ENCODE measurements around the gene ACLY. TPM values are rescaled to one million over a fixed set of nuclear protein-coding genes. Genes with fewer than 3 reads are reported as not detected.

Gene ACLY
- total RNA-seq, 4 donors from 2014 or later, result 40.8 to 84.0 (median 61.6) TPM

GRCh38 chr17:41965694-41966462 lies 47.1 kb upstream of the ACLY start:
- H3K27ac ChIP-seq, result peak overlapping the region; percentile 79 to 92 (median 89)
- peaks cover 0 to 62% (median 20%) of the 10 kb centered on the region in 3 donors for H3K4me1 ChIP-seq
- no peaks in the 10 kb centered on the region for H3K27me3 ChIP-seq
- H3K4me3 ChIP-seq, result peak overlapping the region; percentile 78 to 81
- peaks cover 0 to 30% of the 10 kb centered on the region in 2 donors for H3K36me3 ChIP-seq
- whole genome bisulfite sequencing, 2 donors (ENCODE audit: low coverage in 1 of 2), result 8 to 9% methylated on average over 14 to 15 of the region's 18 CpGs
- no peaks in the 10 kb centered on the region for H3K9me3 ChIP-seq
- TF ChIP-seq, protein P1, sequence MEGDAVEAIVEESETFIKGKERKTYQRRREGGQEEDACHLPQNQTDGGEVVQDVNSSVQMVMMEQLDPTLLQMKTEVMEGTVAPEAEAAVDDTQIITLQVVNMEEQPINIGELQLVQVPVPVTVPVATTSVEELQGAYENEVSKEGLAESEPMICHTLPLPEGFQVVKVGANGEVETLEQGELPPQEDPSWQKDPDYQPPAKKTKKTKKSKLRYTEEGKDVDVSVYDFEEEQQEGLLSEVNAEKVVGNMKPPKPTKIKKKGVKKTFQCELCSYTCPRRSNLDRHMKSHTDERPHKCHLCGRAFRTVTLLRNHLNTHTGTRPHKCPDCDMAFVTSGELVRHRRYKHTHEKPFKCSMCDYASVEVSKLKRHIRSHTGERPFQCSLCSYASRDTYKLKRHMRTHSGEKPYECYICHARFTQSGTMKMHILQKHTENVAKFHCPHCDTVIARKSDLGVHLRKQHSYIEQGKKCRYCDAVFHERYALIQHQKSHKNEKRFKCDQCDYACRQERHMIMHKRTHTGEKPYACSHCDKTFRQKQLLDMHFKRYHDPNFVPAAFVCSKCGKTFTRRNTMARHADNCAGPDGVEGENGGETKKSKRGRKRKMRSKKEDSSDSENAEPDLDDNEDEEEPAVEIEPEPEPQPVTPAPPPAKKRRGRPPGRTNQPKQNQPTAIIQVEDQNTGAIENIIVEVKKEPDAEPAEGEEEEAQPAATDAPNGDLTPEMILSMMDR (IDR thresholded peaks at IDR 0.05), result no peak
- TF ChIP-seq POLR2AphosphoS5 (IDR thresholded peaks at IDR 0.05), result no peak
- no peak for TF ChIP-seq POLR2A (IDR thresholded peaks at IDR 0.05)
- no peak for TF ChIP-seq EP300 (IDR thresholded peaks at IDR 0.05)
- peak; percentile 40 for ATAC-seq

GRCh38 chr17:41962768-41963434 lies 44.1 kb upstream of the ACLY start:
- WGBS, 2 donors (ENCODE audit: low coverage in 1 of 2), result 45 to 56% methylated on average over 2 of the region's 9 CpGs
- Histone ChIP-seq H3K4me1 (peaks cover 0 to 32% (median 13%) of the 10 kb centered on the region in 3 donors), H3K9me3 (no peaks in the 10 kb centered on the region), H3K36me3 (peaks cover 0 to 1% of the 10 kb centered on the region in 2 donors), H3K27me3 (no peaks in the 10 kb centered on the region), H3K4me3 (no peak overlapping the region), H3K27ac (peak overlapping the region in 1 of 4 donors; percentile 24)
- TF ChIP-seq, protein P1 (IDR thresholded peaks at IDR 0.05), result peak in 3 of 4 experiments; percentile 81 to 92 (median 82)
- TF ChIP-seq EP300 (IDR thresholded peaks at IDR 0.05), result no peak
- peak; percentile 26 for ATAC-seq

DNA sequence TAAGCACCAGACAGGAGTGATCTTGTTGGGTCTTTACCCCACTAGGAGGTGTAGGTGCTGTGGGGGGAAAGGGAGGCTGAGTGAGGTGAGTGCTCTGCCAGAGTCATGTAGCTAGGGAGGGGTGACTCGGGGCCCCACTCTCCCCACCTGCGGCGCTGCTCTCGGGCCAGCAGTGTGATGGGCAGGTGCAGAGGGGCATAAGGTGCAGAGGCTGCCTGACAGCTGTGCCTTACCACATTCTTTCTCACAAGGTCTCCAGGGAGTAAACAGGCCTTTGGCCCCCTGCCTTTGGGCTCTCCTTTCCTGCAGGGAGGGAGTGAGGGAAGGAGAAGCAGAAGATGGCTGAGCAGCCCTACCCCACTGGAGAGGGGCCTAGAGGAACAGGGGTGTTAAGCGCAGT lies 43.4 kb upstream of the ACLY start:
- no peak for ATAC-seq
- 66 to 80% methylated on average over 2 to 5 of the region's 5 CpGs for WGBS, 2 donors (ENCODE audit: low coverage in 1 of 2)
- H3K27me3 ChIP-seq, result no peaks in the 10 kb centered on the region
- no peak for TF ChIP-seq POLR2A (IDR thresholded peaks at IDR 0.05)
- TF ChIP-seq EP300 (IDR thresholded peaks at IDR 0.05), result no peak
- TF ChIP-seq, protein P1 (IDR thresholded peaks at IDR 0.05), result no peak
- no peak for TF ChIP-seq POLR2AphosphoS5 (IDR thresholded peaks at IDR 0.05)
- H3K4me1 ChIP-seq, result peaks cover 0 to 24% (median 6%) of the 10 kb centered on the region in 3 donors
- H3K4me3 ChIP-seq, result no peak overlapping the region
- H3K36me3 ChIP-seq, result no peaks in the 10 kb centered on the region
- no peaks in the 10 kb centered on the region for H3K9me3 ChIP-seq
- H3K27ac ChIP-seq, result no peak overlapping the region

DNA sequence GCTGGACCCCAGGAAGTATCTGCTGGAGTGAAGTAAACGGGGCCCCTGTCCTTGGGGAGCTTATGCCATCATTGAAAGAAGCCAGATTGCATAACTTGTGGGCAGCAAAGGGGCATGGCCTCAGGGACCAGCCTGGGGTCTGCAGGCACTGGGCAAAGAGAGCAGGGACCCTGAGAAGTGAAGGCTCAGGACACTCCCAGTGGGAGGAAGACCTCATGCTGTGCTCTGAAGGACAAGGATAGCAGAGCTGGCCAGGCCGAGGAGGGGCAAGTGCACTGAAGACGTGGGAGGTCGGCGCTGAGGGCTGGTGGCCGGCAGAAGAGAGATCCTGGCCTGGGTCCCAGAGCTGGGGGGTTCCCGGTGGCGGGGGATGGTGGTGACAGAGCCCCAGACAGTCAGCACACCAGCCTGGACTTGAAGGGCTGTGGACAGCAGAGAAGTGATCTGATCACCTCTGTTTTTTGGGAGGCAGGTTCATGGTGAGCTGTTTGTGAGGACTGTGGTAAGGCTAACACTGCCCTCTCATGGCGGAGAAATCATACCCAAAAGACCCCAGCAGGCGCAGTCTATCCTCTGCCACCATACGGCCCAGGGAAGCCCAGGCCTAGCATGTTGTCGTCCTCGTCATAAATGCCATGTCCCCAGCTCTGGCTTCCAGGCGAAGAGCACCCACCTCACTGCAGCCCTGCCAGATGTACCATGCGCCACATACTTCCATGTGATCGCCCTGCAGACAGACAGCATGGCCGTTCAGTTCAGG lies 40.8 kb upstream of the ACLY start:
- 0 to 90% methylated on average over 1 to 2 of the region's 17 CpGs for WGBS, 2 donors (ENCODE audit: low coverage in 1 of 2)
- no peak for ATAC-seq
- H3K4me3 ChIP-seq, result no peak overlapping the region
- no peak overlapping the region for H3K27ac ChIP-seq
- H3K27me3 ChIP-seq, result no peaks in the 10 kb centered on the region
- H3K36me3 ChIP-seq, result no peaks in the 10 kb centered on the region
- H3K4me1 ChIP-seq, result peaks cover 0 to 10% (median 2%) of the 10 kb centered on the region in 3 donors
- no peaks in the 10 kb centered on the region for H3K9me3 ChIP-seq
- TF ChIP-seq POLR2A (IDR thresholded peaks at IDR 0.05), result no peak
- TF ChIP-seq, protein P1 (IDR thresholded peaks at IDR 0.05), result peak in 2 of 4 experiments; percentile 7 to 16
- TF ChIP-seq EP300 (IDR thresholded peaks at IDR 0.05), result no peak
- TF ChIP-seq POLR2AphosphoS5 (IDR thresholded peaks at IDR 0.05), result no peak
